GM18868 (cell line): Measurements from ENCODE around the gene STK17B.
"Not testable (repeated sequence)": the region's sequence is repeated elsewhere in the genome, so short reads cannot be mapped to it uniquely, and the experiment has no call there.

Experiments
- ATAC-seq: cut with Tn5 transposase; IDR thresholded peaks from one replicate; pipeline ENCODE4 v1.9.1; 2021; ENCODE audit warnings: mild to moderate bottlenecking, moderate library complexity; ENCODE audit not compliant: unreplicated experiment

The STK17B gene

DNA sequence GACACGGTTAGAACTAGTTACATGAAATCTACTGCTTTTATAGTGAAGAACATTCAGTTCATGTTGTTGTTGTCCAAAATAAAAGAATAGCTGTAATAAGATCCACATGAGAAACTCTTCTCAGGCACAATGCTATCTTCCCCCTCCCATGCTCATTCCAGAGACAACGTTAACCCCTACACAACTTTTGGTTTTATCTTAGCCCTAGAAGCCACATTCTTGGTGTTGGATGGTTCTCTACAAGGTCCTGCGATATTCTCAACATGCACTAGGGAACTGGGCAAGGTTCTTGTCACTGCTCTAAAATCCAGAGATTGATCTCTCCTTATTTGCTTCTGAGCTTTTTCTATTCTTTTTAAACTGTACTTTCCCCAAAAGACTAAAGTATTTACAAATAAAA lies 51.5 kb downstream of the STK17B start:
- no peak for ATAC-seq

DNA sequence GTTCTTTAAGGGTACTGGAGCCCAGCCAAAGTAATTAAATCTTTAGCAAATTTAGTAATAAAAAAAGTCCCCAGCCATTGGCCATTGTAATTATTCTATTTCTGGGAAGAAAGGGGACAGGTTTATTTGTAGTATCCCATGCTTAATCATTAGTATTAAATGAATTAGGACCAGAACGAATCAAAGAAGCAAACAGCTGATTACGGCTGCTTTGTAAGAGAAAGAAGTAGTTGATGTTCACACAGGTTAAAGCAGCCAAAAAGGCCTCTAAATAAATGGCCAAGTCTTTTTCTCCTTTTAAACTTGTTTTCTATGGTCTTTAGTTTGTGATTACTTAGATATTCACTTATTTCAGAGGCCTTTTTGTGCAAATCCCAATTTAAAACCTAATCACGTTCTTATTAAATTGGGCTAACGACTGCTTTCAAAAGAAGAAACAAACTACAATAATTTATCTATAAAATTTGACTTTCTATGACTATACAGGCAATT lies 54.1 kb downstream of the STK17B start:
- no peak for ATAC-seq

- no peak for ATAC-seq
These were observed 58.1 kb downstream of the STK17B start for GRCh38 chr2:196113061-196113974.

DNA sequence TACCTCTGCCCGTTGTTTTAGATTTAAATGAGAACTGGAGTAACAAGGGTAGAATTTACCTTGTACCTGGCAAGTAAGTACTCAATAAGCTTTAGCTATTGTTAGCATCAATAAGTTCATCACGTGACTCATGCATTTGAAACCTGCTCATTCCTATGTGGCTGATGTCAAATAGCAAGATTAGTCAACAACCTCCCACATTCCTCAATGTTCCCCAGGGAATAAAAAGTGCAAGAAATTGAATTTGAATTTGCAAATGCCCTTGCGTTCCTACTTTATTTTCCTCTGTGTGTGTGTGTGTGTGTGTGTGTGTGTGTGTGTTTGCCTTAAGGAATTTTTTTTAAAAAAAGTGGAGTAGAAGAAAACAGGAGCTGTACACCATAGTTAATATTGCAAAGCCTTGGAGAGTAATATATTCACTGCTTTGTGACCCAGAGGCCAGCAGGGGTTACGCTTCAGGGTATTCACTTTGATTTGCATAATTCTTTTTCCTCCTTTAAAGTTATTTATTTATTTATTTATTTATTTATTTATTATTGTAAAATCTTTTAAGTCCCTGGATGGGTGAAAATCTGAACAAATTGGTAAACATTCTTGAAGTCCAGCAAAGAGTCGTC lies 58.9 kb downstream of the STK17B start:
- ATAC-seq = no peak

GRCh38 chr2:196108604-196109003 lies 62.8 kb downstream of the STK17B start:
- ATAC-seq = peak; percentile 48

DNA sequence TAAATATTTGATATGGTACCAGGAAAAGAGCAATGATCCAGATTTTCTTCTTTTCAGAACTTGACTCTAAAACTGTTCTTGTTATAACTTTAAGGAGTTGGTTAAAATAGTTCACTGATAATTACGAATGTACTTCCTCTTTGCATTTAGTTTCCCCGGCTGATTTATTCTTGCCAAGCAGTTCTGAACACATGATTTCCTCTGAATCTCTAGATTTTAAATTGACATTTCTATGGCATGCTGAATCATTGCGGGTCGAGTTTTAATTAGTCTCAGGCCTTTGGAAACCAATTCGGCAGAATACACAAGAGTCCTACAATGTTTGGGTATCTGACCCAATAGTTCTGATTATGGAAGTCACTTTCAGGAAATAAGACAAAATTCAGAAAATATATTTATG lies 65.4 kb downstream of the STK17B start:
- no peak for ATAC-seq

DNA sequence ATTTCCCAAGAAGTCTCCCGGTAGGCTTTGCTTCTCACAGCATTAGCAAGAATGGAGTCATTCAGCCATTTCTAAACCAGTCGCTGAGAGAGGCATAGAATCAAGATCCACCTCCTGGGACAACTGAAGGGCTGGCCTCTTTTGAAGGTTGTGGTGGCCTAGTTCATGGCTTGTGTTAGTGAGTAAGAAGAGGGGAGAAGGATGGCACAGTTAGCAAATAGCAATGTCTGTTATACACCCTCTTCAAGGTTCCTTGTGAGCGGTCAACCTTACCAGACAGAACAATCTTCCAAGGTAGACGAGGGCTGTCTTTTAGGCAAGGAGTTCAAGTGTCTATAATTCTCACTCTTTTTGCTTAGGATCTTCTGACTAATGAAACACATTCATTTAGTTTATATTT lies 67.3 kb downstream of the STK17B start:
- ATAC-seq = no peak

DNA sequence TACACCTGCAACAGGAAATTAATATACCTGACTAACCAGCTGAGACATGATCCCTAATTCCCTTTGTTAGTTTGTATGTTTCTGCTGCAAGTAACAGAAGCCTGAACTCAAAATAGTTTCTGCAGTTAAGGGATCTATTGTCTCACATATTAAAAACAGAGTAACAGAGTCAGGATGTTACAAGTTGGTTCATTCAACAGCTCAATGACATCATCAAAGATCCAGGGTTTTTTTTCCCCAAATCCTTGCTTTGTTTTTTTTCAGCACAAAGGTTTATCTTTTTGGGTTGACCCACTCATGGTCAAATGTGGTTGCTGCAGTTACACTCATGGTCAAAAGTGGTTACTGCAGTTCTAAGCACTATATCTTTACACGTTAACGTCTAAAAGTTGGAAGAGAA lies 67.8 kb downstream of the STK17B start:
- no peak for ATAC-seq

DNA sequence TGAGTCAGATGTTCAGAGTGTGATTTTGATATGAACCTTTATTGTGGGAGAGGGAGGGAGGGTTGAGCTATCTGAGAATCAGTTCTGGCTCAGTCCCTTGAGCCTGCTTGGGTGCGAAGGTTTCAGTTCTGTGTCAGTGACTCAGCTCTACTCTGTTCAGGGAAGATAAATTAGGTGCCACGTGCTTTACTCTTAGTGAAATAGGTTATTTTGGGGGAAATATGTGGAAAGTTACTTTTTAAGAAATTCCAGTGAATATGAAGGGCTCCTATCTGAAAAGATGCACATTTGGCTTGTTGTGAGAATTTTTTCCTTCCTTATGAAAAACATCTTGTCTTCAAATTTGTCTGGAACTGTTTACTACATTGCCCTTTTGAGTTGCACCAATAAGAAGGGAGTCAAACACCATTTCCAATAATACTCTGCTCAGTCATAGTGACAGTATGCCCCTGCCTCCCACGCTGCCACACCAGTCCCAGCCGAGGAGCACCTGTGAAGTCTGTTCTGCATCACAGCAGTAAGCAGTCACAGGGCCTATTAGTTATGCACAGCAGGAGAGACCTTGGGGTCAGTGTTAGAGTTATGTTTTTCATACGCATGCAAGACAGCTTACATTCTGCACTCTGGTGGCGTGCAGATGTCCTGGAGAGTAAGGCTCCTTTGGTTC lies 69.9 kb downstream of the STK17B start:
- ATAC-seq = peak; percentile 95

DNA sequence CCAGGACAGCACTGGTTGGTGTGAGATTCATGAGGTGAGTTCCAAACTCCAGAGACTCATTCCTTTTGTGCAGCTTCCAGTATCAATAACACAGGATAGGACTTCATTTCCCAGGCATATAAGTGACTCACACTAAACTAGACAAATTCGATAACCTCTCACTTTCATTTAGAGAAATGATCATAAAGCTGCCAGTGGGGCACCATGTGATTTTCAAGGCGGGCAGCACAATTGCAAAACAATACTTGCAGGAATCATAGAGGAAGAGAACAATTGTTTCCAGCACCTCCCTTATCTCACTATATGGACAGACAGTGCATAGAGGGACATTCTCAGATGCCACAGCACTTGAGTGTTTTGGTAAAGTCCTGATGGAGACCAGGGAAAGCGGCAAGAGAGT lies 71.5 kb downstream of the STK17B start:
- ATAC-seq = no peak

GRCh38 chr2:196097864-196098660 lies 73.3 kb downstream of the STK17B start:
- no peak for ATAC-seq

DNA sequence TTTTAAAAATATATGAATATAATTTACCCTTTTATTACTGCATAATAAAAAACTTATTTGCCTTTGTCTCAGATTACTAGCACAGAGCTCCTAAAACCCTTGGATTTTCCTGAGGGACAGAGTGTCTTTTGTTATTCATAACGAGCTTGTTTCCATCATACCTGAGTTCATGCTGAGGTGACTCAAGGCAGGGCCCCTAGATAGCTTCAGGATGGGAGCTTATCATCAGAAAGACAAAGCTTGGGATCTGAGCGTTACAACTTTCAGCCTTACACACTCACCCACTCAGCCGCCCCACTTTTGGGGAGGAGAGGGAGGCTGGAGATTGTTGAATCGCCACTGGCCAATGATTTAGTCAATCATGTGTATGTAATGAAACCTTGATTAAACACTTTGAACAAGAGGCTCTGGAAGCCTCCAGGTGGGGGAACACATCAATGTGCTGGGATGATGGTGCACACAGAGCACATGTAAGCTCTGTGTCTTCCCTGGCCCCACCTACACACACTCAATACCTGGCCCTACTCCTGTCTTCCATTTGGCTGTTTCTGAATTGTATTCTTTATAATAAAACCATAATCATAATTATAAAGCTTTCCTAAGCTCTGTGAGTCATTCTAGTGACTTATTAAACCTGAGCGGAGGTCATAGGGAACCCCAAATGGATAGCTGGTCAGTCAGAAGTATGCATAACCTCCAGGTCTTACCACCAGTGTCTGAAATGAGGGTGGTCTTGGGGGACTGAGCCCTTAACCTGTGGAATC lies 74.2 kb downstream of the STK17B start:
- ATAC-seq = no peak

DNA sequence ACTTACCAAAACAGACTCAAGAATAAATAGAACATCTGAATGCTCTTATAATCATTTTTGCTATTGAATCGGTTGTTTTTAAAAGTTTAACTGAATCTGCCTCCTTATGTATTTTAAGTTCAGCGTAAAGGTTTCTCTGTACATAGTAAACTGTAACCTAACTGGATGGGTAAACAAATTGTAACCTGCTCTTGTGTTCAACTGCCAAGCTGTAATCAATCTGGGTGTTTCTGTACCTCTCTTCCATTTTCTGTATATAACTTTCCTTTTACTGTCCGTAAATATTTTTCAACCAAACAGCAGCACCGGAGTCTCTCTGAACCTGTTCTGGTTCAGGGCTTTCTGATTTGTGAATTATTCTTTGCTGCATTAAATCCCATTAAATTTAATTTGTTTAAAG lies 75.1 kb downstream of the STK17B start:
- no peak for ATAC-seq

GRCh38 chr2:196089448-196089847 lies 81.9 kb downstream of the STK17B start:
- ATAC-seq = not testable (repeated sequence)

- ATAC-seq = no peak
These were observed 83.2 kb downstream of the STK17B start for GRCh38 chr2:196088203-196088602.

GRCh38 chr2:196086517-196087368 lies 84.6 kb downstream of the STK17B start:
- no peak for ATAC-seq

DNA sequence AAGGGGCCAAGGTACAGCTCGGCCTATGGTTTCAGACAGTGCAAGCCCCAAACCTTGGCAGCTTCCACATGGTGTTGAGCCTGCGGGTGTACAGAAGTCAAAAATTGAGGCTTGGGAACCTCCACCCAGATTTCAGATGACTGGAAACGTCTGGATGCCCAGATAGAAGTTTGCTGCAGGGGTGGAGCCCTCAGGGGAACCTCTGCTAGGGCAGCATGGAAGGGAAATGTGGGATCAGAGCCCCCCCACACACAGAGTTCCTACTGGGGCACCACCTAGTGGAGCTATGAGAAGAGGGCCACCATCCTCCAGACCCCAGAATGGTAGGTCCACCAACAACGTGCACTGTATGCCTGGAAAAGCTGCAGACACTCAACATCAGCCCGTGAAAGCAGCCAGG lies 87.8 kb downstream of the STK17B start:
- ATAC-seq = no peak
